HepG2 (cell line): ENCODE results near the gene SPG7. TPM values are rescaled to one million over a fixed set of nuclear protein-coding genes. Genes with fewer than 3 reads are reported as not detected.

Source experiments
- ELF3 ChIP-seq: IDR thresholded peaks from 2 replicates; pipeline ENCODE4 v1.6.1; 2016; ENCODE audit warnings: missing genetic modification reagents, missing compliant biosample characterization
- HCFC1 ChIP-seq: fragments of 150-350 bp; IDR thresholded peaks from 2 replicates; pipeline ENCODE4 v1.6.1; 2014; ENCODE audit warnings: low read depth, low read length
- HOXA5 ChIP-seq: sonication (generic); formaldehyde crosslinking; IDR thresholded peaks from 2 replicates; pipeline ENCODE4 v1.4.0; 2020; ENCODE audit warnings: missing genetic modification reagents
- KLF16 ChIP-seq, 2 experiments: sonication (generic) in 1 of 2; formaldehyde crosslinking in 1 of 2; IDR thresholded peaks; 2 replicates each; pipeline versions ENCODE4 v1.6.1 to v1.8.0; 2016 to 2023; ENCODE audit warnings: missing genetic modification reagents in 2 of 2, missing compliant biosample characterization in 1 of 2
- MTERF4 ChIP-seq: sonication (generic); formaldehyde crosslinking; IDR thresholded peaks from 2 replicates; pipeline ENCODE4 v1.8.0; 2023; ENCODE audit warnings: mild to moderate bottlenecking, missing genetic modification reagents
- NBN ChIP-seq: fragments of 450-650 bp; conservative IDR thresholded peaks from 2 replicates; pipeline ENCODE4 v1.6.1; 2017
- PATZ1 ChIP-seq: sonication (generic); formaldehyde crosslinking; IDR thresholded peaks from 2 replicates; pipeline ENCODE4 v1.4.0; 2020; ENCODE audit warnings: missing genetic modification reagents
- RAD51 ChIP-seq: fragments of 450-650 bp; IDR thresholded peaks from 2 replicates; pipeline ENCODE4 v1.6.1; 2016; ENCODE audit warnings: borderline replicate concordance
- SALL2 ChIP-seq: sonication (generic); formaldehyde crosslinking; IDR thresholded peaks from 2 replicates; pipeline ENCODE4 v1.8.1; 2023; ENCODE audit warnings: mild to moderate bottlenecking, missing genetic modification reagents, inconsistent platforms
- SCMH1 ChIP-seq: sonication (generic); formaldehyde crosslinking; IDR thresholded peaks from 2 replicates; pipeline ENCODE4 v1.9.0; 2021; ENCODE audit warnings: missing genetic modification reagents, mild to moderate bottlenecking, borderline replicate concordance
- TGIF2 ChIP-seq: IDR thresholded peaks from 2 replicates; pipeline ENCODE4 v1.6.1; 2016; ENCODE audit warnings: control low read depth, missing compliant biosample characterization
- ZKSCAN1 ChIP-seq: fragments of 150-350 bp; IDR thresholded peaks from 2 replicates; pipeline ENCODE4 v1.6.1; 2014; ENCODE audit warnings: low read length
- ZNF138 ChIP-seq: sonication (generic); formaldehyde crosslinking; IDR thresholded peaks from 2 replicates; pipeline ENCODE4 v1.5.0; 2020; ENCODE audit warnings: mild to moderate bottlenecking, low read depth, missing genetic modification reagents
- ZNF441 ChIP-seq: sonication (generic); formaldehyde crosslinking; IDR thresholded peaks from 2 replicates; pipeline ENCODE4 v1.7.0; 2021; ENCODE audit warnings: missing genetic modification reagents, borderline replicate concordance
- ZNF501 ChIP-seq: sonication (generic); formaldehyde crosslinking; IDR thresholded peaks from 2 replicates; pipeline ENCODE4 v1.5.1; 2020; ENCODE audit warnings: mild to moderate bottlenecking, moderate library complexity, missing genetic modification reagents
- ZNF557 ChIP-seq: sonication (generic); formaldehyde crosslinking; IDR thresholded peaks from 2 replicates; pipeline ENCODE4 v1.4.0; 2020; ENCODE audit warnings: missing genetic modification reagents
- ZNF562 ChIP-seq: sonication (generic); formaldehyde crosslinking; IDR thresholded peaks from 2 replicates; pipeline ENCODE4 v1.8.0; 2022; ENCODE audit warnings: missing genetic modification reagents, borderline replicate concordance
- ZNF672 ChIP-seq: sonication (generic); formaldehyde crosslinking; IDR thresholded peaks from 2 replicates; pipeline ENCODE4 v1.8.1; 2022; ENCODE audit warnings: missing genetic modification reagents
- ZSCAN25 ChIP-seq: sonication (generic); formaldehyde crosslinking; IDR thresholded peaks from 2 replicates; pipeline ENCODE4 v1.8.0; 2022; ENCODE audit warnings: mild to moderate bottlenecking, missing genetic modification reagents
- polyA plus RNA-seq, 8 experiments: library from polyadenylated mRNA; depleted of rRNA in 3 of 8; stranded (reverse) in 7 of 8; unstranded in 1 of 8; fragments of >200 nt; fragmentation: Illumina TruSeq in 4 of 8; extraction: Trizol in 4 of 8; gene quantifications; 2 replicates each; pipeline versions ENCODE4 v1.2.1 to v1.2.3, GENCODE V29; 2011 to 2016; ENCODE audit warnings: low read depth in 4 of 8, missing spikeins in 1 of 8, mixed read lengths in 1 of 8; ENCODE audit not compliant: insufficient read depth in 1 of 8
- total RNA-seq, 5 experiments: library from RNA; depleted of rRNA; stranded (reverse); fragments of >200 nt; fragmentation: Illumina TruSeq; extraction: Trizol; gene quantifications; 2 replicates each; pipeline ENCODE4 v1.2.3, GENCODE V29; 2016; ENCODE audit warnings: low read depth in 1 of 5
- TF ChIP-seq, protein P1 (sequence below): sonication (generic); formaldehyde crosslinking; IDR thresholded peaks from 2 replicates; pipeline ENCODE4 v1.9.0; 2022; ENCODE audit warnings: low read depth, missing genetic modification reagents
- TF ChIP-seq, protein P2 (sequence below): IDR thresholded peaks from 2 replicates; pipeline ENCODE4 v1.6.1; 2012; ENCODE audit warnings: low read length, improper control_type of control experiment
- TF ChIP-seq, protein P3 (sequence below): sonication (generic); formaldehyde crosslinking; IDR thresholded peaks from 2 replicates; pipeline ENCODE4 v1.4.0; 2020; ENCODE audit warnings: missing genetic modification reagents
- TF ChIP-seq, protein P4 (sequence below): sonication (generic); formaldehyde crosslinking; IDR thresholded peaks from 2 replicates; pipeline ENCODE4 v1.5.0; 2020; ENCODE audit warnings: missing genetic modification reagents

SPG7 gene
- total and polyA plus RNA-seq, 2 of the 13 experiments (the other 11 are each of a cell fraction or from before 2014, with no cell fraction given) = 66.0 to 136 TPM

- TF ChIP-seq MTERF4 (CRISPR knock-in tag) (0 out of 2 replicates have a peak, but pooled peaks have one; percentile 44), ZNF557 (no peak; the same call in 1 of the 2 replicates), HCFC1 (no peak), ZSCAN25 (CRISPR knock-in tag) (peak; percentile 19; the same call in 1 of the 2 replicates), SALL2 (CRISPR knock-in tag) (no peak), ELF3 (CRISPR knock-in tag) (no peak), RAD51 (no peak), ZNF138 (CRISPR knock-in tag) (no peak), ZNF441 (CRISPR knock-in tag) (no peak), ZKSCAN1 (no peak), ZNF672 (peak; percentile 89; the same call in 1 of the 2 replicates), PATZ1 (CRISPR knock-in tag) (no peak), ZNF562 (CRISPR knock-in tag) (no peak), HOXA5 (CRISPR knock-in tag) (no peak), KLF16 (CRISPR knock-in tag; IDR thresholded peaks at IDR 0.05) (no peak), TGIF2 (no peak), ZNF501 (CRISPR knock-in tag) (no peak), SCMH1 (CRISPR knock-in tag) (no peak), NBN (no peak)
- TF ChIP-seq, protein P1, sequence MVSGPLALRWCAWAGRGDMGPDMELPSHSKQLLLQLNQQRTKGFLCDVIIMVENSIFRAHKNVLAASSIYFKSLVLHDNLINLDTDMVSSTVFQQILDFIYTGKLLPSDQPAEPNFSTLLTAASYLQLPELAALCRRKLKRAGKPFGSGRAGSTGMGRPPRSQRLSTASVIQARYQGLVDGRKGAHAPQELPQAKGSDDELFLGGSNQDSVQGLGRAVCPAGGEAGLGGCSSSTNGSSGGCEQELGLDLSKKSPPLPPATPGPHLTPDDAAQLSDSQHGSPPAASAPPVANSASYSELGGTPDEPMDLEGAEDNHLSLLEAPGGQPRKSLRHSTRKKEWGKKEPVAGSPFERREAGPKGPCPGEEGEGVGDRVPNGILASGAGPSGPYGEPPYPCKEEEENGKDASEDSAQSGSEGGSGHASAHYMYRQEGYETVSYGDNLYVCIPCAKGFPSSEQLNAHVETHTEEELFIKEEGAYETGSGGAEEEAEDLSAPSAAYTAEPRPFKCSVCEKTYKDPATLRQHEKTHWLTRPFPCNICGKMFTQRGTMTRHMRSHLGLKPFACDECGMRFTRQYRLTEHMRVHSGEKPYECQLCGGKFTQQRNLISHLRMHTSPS (CRISPR knock-in tag) = no peak
- TF ChIP-seq, protein P2, sequence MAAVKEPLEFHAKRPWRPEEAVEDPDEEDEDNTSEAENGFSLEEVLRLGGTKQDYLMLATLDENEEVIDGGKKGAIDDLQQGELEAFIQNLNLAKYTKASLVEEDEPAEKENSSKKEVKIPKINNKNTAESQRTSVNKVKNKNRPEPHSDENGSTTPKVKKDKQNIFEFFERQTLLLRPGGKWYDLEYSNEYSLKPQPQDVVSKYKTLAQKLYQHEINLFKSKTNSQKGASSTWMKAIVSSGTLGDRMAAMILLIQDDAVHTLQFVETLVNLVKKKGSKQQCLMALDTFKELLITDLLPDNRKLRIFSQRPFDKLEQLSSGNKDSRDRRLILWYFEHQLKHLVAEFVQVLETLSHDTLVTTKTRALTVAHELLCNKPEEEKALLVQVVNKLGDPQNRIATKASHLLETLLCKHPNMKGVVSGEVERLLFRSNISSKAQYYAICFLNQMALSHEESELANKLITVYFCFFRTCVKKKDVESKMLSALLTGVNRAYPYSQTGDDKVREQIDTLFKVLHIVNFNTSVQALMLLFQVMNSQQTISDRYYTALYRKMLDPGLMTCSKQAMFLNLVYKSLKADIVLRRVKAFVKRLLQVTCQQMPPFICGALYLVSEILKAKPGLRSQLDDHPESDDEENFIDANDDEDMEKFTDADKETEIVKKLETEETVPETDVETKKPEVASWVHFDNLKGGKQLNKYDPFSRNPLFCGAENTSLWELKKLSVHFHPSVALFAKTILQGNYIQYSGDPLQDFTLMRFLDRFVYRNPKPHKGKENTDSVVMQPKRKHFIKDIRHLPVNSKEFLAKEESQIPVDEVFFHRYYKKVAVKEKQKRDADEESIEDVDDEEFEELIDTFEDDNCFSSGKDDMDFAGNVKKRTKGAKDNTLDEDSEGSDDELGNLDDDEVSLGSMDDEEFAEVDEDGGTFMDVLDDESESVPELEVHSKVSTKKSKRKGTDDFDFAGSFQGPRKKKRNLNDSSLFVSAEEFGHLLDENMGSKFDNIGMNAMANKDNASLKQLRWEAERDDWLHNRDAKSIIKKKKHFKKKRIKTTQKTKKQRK = no peak
- TF ChIP-seq, protein P3, sequence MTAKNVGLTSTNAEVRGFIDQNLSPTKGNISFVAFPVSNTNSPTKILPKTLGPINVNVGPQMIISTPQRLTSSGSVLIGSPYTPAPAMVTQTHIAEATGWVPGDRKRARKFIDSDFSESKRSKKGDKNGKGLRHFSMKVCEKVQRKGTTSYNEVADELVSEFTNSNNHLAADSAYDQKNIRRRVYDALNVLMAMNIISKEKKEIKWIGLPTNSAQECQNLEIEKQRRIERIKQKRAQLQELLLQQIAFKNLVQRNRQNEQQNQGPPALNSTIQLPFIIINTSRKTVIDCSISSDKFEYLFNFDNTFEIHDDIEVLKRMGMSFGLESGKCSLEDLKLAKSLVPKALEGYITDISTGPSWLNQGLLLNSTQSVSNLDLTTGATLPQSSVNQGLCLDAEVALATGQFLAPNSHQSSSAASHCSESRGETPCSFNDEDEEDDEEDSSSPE = no peak
- TF ChIP-seq, protein P4, sequence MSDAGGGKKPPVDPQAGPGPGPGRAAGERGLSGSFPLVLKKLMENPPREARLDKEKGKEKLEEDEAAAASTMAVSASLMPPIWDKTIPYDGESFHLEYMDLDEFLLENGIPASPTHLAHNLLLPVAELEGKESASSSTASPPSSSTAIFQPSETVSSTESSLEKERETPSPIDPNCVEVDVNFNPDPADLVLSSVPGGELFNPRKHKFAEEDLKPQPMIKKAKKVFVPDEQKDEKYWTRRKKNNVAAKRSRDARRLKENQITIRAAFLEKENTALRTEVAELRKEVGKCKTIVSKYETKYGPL (CRISPR knock-in tag) = no peak
Observed at GRCh38 chr16:89565256-89565505, 57.0 kb downstream of the SPG7 start (continued).
